NCI-H345 treated with DMSO at 0.1 percent for 48 hours (cell line): ENCODE results near the gene CCDC142.
"Not testable (repeated sequence)": the region's sequence is repeated elsewhere in the genome, so short reads cannot be mapped to it uniquely, and the experiment has no call there.

Experiments
- DNase-seq: peaks from one replicate; lab custom pipeline; 2025; ENCODE audit not compliant: unreplicated experiment; lab: John Stamatoyannopoulos, UW

Gene CCDC142

GRCh38 chr2:74447230-74447999, 35.4 kb downstream of the CCDC142 start:
- no peak for DNase-seq

GRCh38 chr2:74444498-74445318, 38.1 kb downstream of the CCDC142 start:
- DNase-seq: no peak

DNA sequence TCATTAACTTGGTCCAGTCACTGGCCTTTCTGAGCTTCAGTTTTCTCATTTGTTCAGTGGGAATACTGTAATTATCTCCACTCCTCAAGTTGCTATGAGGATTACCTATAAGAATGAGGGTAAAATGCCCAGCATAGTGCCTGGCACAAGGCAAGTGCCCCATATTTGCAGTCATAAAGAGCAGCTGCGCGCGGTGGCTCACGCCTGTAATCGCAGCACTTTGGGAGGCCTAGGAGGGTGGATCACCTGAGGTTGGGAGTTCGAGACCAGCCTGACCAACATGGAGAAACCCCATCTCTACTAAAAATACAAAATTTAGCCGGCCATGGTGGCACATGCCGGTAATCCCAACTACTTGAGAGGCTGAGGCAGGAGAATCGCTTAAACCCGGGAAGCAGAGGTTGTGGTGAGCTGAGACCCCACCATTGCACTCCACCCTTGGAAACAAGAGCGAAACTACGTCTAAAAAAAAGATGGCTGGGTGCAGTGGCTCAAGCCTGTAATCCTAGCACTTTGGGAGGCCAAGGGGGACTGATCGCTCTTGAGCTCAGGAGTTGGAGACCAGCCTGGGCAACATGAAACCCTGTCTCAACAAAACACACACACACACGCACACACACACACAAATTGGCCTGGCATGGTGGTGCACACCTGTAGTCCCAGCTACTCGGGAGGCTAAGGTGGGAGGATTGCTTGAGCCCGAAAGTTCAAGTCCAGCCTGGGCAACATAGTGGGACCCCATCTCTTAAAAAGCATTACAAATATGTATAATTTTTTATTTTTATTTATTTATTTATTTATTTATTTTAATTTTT, 40.1 kb downstream of the CCDC142 start:
- DNase-seq: not testable (repeated sequence)

DNA sequence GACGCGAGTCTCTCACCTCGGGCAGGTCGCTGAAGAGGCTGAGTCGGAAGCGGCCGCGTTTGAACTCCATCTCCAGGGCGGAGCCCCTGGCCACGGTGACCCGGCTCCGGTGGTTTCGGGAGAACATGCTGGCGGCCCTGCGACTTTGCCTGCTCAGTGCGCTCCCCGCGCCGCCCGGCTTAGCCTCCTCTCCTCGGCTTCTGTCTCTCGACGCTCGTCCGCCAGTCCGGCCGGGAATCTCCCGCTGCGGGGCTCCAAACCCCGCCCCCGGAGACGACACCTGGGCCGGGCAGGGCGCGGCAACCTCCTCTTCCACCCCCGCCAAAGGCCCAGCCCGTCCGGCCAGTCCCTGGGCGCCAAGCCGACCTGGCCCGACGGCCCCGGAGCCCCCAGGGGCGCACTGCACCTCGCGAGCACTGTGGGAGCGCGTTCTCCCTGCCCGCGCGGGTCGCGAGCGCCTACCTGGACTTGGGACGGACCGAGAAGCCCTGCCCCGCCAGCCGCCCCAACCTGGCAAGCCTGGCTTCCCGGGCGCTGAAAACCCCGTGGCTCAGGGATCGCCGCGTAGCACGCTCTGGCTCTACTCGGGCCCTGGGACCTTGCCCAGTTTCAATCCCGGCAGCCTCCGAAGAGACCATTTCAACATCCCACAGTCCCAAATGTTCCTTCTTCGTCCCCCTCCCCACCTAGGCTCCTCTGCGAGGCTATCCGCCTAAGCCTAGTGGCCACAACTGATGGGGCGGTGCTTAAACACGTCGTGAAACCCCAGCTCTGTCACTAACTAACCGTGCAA, 40.9 kb downstream of the CCDC142 start, which contains the start of gene RTKN:
RTKN (minus strand) TSS at position 248 of the 793 bp plus-strand sequence; CDS start at position 127, 121 bp downstream.
- DNase-seq: no peak

DNA sequence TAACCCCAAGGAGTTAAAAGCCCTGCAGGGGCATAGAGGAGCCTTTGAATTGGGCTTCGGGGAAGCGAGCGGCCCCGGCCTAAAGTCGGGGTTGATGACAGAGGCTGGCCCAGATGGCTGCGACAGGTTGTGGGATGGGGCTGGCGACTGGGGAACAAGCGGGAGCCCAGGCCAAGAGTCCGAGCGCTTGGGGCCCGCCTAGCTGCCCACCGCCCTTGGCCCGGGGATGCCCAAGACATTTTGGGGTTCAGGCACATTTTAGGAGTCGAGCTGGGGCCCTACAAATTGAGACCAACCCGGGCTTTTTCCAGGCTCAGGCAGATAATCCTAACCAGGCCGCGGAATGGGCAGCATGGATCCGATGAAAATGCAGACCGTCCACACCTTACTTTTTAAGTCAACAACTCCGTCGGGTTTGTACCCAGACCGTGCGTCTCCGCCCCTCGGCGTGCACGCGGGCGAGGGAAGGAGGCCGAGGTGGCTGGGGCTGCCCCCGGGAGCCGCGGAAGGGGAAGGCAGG, 41.6 kb downstream of the CCDC142 start:
- no peak for DNase-seq

DNA sequence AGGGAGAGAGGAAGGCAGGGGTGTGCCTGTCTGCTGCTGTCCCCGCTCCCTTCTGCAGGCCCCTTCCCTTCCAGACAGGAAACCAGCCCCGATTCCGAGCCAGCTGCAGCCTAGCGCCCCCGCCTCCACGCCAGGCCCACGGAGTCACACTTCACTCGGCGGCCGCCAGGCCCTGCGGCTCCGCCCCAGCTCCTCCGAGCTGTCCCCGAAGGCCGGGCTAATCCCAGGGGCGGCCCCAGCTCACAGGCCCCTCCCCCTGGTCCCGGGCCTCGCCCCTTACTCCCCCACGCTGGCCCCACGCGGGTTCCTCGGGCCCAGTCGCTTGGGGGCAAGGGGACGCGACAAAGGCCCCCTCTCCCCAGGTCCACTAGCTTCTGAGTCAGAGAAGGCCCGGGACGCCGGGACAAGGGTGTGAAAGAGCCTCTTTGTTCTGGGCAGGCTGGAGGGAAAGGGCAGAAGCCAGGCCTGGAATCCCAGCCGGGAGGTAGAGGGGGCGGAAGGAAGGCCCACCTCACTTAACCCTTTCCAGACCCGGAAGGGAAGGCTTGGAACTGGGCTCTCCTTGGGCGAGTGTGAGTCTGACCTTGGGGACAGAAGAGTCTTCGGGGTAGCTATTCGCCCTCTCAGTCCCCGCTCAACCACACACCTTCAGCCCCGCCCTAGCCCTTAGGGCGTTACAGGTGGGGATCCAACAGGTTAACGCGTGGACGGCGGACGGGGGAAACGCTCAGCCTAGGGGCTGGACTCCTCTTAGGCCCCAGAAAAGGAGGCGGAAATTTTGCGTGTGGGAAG, 42.2 kb downstream of the CCDC142 start:
- DNase-seq: no peak

- DNase-seq: no peak
Measured at GRCh38 chr2:74439803-74440377, 42.9 kb downstream of the CCDC142 start.

GRCh38 chr2:74439373-74439772, 43.4 kb downstream of the CCDC142 start:
- no peak for DNase-seq

GRCh38 chr2:74438248-74438647, 44.5 kb downstream of the CCDC142 start:
- no peak for DNase-seq

DNA sequence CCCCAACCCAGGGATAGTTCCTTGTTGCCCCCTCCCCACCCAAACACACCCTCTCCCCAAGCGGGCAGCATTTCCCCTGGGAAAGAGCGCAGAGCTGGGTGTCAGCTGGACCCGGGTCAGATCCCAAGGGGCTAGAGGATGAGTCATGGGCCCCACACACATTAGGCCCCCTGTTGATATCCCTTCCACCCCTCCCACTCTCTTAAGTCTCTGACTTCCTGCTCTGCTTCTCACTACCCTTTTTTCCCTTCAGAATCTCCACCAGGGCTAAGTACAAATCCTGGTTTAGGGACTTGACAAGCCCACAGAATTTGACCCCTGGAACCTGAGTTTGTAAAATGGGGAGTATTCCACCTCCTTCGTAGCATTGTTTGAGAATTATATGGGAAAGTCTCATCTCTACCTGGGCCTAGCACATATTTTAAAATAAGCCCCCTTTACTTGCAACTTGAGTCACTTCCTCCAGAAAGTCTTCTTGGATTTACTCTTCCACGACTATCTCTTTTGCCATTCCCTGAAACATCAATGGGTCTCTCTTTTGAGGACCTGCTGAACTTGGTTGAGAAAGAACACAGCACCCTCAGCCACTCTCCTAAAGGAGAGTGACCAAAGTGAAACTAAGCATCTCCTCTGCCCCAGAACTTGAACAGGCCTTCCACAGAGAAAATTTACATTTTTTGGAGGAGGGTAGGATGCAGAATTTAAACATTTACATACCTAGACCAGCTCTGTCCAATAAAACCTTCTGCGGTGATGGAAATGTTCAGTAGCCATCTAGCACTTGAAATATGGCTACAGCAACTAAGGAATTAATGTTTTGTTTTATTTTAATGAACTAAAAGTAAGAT, 45.7 kb downstream of the CCDC142 start:
- no peak for DNase-seq

GRCh38 chr2:74436111-74436805, 46.5 kb downstream of the CCDC142 start:
- DNase-seq: no peak

DNA sequence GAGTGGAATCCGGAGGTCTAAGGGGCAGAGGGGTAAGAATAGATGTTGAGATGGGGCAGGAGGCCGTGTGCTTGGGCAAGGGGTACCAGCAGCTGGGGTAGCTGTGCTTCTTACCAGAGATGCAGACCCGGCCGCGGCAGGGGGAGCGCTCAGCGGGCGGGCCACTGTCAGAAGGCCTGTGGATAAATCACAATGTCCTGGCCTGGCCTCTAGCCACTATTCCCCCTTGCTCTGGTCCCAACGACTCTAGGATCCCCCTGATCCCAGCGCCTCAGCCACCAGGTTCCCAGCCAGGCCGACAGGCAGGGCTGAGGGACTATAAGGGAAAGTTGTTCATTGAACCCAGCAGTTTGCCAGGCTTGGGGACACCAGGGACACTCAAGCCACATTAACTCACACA, 52.3 kb downstream of the CCDC142 start:
- DNase-seq: no peak

DNA sequence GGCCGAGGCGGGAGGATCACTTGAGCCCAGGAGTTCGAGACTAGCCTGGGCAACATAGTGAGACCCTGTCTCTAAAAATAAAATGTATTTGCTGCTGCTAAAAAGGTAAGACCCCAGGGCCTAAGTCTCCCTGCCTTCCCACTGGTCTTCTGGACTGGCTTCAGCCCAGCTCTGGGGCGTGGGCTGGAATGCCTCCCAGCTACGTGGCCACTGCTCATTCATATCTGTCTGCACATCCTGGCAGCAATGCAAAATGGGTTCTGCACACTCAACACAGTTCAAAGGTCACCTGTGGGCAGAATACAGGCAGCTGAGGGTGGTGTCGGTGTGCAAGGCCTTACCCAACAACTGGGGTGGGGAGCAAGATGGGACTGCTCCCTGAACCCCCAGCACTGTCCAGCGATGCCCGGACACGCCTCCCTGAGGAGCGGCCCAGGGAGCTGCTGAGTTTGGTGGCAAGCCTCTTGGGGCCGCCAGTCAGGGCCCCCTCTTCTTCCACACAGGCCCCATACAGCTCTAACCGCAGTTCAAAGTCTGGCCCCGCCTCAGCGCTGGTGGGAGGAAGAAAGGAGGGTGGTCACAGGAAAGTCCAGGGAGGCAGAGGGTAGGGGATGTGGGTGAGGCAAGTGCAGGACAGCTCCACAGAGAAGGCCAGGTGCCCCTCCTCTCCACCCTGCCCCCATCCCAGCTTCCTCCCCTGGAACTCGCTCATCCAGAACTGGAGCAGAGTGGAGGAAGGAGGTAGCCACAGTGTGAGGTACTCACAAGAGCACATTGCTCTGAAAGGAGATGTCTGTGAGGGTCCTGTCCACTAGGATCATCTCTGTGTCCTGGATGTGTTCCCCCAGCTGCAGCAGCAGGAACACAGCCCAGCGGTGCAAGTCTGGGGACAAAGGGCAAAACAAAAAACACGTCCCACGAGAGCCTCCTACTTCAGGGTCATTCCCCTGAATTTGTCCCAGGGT, 53.0 kb downstream of the CCDC142 start:
- no peak for DNase-seq

GRCh38 chr2:74428675-74429074, 54.1 kb downstream of the CCDC142 start:
- DNase-seq: no peak

GRCh38 chr2:74427551-74427950, 55.2 kb downstream of the CCDC142 start:
- DNase-seq: no peak

- DNase-seq: no peak
Measured at GRCh38 chr2:74426181-74426758, 56.5 kb downstream of the CCDC142 start.
